ENCODE measurements around the gene MAP4K3. TPM values are rescaled to one million over a fixed set of nuclear protein-coding genes. Genes with fewer than 3 reads are reported as not detected.
A peak's percentile ranks its signal among the peaks of the same experiment; 100 is the strongest.

The MAP4K3 gene
- total RNA-seq, 2 experiments from 2014 or later = 6.4 to 6.7 TPM

DNA sequence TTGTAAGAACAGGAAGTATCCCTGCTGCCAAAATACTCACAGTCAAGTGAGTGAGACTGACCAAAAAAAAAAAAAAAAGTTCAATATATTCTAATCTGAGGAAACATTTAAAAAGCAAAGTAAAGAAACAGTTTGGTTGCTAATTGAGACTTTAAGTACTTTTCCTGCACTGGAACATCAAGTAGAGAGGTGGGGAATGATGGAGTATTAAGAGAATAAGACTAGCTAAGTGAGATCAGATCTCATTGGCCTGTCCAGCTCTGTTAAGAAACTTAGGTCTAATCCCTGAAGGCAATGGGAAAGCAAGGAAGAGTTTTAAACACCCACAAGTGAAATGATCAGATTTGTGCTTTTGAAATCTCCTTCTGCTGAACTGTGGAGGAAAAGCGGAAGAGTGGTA lies 27.8 kb upstream of the MAP4K3 start:
- H3K27me3 Mint-ChIP-seq = no peaks in the 10 kb centered on the region
- H3K4me3 Mint-ChIP-seq = no peak overlapping the region
- H3K36me3 Mint-ChIP-seq = peaks cover 2% of the 10 kb centered on the region
- H3K27ac Mint-ChIP-seq = no peak overlapping the region
- no peak for DNase-seq
- H3K4me1 Mint-ChIP-seq = peaks cover 20% of the 10 kb centered on the region
- no peaks in the 10 kb centered on the region for H3K9me3 Mint-ChIP-seq

DNA sequence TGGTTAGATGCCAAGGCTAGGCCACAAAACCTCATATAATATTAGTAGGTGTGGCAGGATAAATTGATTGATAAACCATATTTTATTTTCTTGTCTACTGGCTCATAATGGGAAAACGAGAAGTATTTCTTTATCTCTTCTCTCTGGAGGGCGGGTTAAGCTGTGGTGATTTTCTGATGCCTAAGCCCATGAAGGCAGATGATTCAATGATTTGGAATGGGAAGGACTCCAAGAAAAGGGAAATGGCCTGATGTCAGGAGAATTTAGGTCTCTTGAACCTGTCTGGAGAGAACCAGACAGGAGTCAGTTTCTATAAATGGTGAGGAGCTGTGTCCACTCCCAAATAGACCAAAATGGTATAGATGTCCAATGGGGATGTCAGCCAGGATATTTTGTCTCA lies 18.7 kb upstream of the MAP4K3 start:
- H3K4me3 Mint-ChIP-seq = no peak overlapping the region
- no peaks in the 10 kb centered on the region for H3K4me1 Mint-ChIP-seq
- H3K27ac Mint-ChIP-seq = no peak overlapping the region
- DNase-seq = no peak
- H3K9me3 Mint-ChIP-seq = peaks cover 8% of the 10 kb centered on the region
- no peaks in the 10 kb centered on the region for H3K27me3 Mint-ChIP-seq
- peaks cover 28% of the 10 kb centered on the region for H3K36me3 Mint-ChIP-seq

DNA sequence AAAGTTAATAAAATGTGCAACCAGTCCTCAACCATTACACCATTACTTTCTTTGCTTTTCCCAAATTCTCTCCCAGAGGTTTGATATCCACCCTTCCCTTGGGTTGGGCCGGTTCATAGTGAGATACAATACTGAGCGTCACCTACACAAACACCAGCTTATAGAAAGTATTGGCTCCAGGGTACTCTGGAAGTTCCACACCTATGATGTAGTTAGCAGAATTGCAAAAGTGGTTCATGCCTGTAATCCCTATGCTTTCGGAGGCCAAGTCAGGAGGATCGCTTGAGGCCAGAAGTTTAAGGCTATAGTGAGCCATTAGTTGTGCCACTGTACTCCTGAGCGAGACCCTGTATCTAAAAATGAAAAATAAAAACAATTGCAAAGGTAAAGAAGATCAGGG lies 15.3 kb upstream of the MAP4K3 start:
- no peaks in the 10 kb centered on the region for H3K27me3 Mint-ChIP-seq
- no peak overlapping the region for H3K27ac Mint-ChIP-seq
- peaks cover 18% of the 10 kb centered on the region for H3K36me3 Mint-ChIP-seq
- no peaks in the 10 kb centered on the region for H3K4me1 Mint-ChIP-seq
- H3K9me3 Mint-ChIP-seq = peaks cover 3% of the 10 kb centered on the region
- DNase-seq = no peak
- H3K4me3 Mint-ChIP-seq = no peak overlapping the region

DNA sequence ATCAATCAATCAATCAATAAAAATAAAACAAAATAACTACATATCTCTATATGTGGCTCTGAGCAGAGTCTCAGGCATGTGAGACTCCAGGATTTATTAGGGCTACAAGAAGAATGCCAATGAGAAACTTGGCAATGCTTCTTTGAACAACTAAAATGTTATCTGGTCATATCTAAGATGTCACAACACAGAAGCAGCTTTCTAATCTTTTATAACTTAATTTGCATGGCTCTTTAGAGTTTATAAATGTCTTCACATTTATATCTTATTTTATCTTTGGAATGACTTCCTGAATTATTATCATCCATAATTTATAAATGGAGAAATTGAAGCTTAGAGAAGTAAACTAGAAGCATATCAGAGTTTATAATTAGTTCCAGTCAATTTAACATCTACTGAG lies 14.9 kb upstream of the MAP4K3 start:
- Mint-ChIP-seq H3K9me3 (peaks cover 3% of the 10 kb centered on the region), H3K4me1 (no peaks in the 10 kb centered on the region), H3K36me3 (peaks cover 18% of the 10 kb centered on the region), H3K4me3 (no peak overlapping the region), H3K27ac (no peak overlapping the region), H3K27me3 (no peaks in the 10 kb centered on the region)
- no peak for DNase-seq

DNA sequence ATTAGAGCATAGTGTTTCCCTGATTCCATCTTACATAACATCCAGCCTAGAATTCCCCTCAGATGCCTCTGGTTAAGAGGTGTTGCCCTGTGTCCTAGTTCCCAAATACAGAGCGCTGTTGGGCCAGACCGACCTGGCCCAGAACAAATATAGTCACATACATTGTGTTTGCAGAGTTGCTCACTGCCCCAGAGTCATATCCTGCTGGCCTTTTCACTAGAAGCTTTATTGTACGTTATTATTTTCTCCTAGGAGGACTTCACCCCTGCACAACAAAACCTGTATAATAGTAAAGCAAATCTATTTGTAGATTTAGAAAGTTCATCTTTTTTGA lies 11.1 kb upstream of the MAP4K3 start:
- no peak for DNase-seq
- H3K27me3 Mint-ChIP-seq = no peaks in the 10 kb centered on the region
- no peak overlapping the region for H3K27ac Mint-ChIP-seq
- H3K4me1 Mint-ChIP-seq = no peaks in the 10 kb centered on the region
- H3K9me3 Mint-ChIP-seq = no peaks in the 10 kb centered on the region
- H3K36me3 Mint-ChIP-seq = peaks cover 15% of the 10 kb centered on the region
- no peak overlapping the region for H3K4me3 Mint-ChIP-seq

DNA sequence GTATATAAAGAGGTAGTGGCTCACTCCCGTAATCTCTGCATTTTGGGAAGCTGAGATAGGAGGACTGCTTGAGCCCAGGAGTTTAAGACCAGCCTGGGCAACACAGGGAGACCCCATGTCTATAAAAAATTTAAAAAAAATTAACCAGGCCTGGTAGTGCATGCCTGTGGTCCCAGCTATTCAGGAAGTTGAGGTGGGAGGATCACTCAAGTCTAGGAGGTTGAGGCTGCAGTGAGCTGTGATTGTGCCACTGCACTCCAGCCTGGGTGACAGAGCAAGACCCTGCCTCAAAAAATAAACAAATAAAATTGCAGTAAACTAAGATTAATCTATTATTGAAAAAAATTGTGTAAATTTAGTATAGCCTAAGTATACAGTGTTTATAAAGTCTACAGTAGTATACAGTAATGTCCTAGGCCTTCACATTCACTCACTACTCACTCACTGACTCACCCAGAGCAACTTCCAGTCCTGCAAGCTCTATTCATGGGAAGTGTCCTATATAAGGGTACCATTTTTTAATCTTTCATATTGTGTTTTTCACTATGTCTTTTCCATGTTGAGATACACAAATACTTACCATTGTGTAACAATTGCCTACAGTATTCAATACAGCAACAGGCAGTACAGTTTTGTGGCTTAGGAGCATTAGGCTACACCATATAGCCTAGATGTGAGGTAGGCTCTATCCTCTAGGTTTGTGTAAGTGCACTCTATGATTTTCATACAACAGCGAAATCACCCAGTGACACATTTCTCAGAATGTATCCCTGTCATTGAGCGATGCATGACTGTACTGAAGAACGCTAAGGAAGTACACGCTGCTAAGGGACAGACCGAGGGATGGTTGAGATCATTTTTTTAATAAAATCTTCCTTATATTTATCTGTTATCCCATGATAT lies 10.4 kb upstream of the MAP4K3 start:
- Mint-ChIP-seq H3K9me3 (peaks cover 4% of the 10 kb centered on the region), H3K27me3 (no peaks in the 10 kb centered on the region), H3K4me3 (no peak overlapping the region)

DNA sequence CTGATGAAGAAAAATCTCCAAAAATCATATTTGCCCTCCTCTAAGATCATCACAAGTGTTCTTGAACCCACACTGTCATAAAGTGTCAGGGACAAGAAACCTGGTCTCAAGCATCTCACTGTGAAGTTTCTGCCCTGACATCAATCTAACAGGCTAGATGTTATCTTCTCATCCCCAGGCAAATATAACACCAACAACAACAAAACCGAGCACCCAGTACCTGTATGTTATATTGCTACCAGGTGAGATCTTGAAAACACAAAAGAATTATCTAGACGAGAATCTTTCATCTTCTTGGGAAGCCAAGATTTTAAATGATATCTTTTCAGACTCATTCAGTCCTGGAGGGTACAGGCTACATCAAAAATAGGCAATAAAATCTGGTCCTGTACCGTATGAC lies 8.8 kb upstream of the MAP4K3 start:
- H3K36me3 Mint-ChIP-seq = peaks cover 27% of the 10 kb centered on the region
- DNase-seq = no peak
- H3K4me1 Mint-ChIP-seq = no peaks in the 10 kb centered on the region
- H3K27ac Mint-ChIP-seq = no peak overlapping the region
- no peaks in the 10 kb centered on the region for H3K27me3 Mint-ChIP-seq
- peaks cover 7% of the 10 kb centered on the region for H3K9me3 Mint-ChIP-seq
- H3K4me3 Mint-ChIP-seq = no peak overlapping the region

More for the DNA sequence above, 10.4 kb upstream of the MAP4K3 start:
- Mint-ChIP-seq H3K27ac (no peak overlapping the region), H3K36me3 (peaks cover 22% of the 10 kb centered on the region), H3K4me1 (no peaks in the 10 kb centered on the region)
- DNase-seq = no peak

DNA sequence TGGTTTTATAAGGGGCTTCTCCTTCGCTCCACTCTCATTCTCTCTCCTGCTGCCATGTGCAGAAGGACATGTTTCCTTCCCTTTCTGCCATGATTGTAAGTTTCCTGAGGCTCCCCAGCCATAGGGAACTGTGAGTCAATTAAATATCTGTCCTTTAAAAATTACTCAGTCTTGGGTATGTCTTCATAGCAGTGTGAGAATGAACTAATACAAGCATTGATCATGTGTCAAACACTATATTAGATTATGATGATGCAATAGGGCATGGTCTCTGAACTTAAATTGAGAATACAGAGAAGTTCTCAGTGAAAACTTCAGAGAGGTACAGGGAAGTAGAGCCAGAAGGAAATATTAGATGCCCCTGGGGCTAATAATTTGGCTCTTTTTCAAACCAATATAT lies 5.9 kb upstream of the MAP4K3 start:
- H3K9me3 Mint-ChIP-seq = peaks cover 7% of the 10 kb centered on the region
- H3K36me3 Mint-ChIP-seq = peaks cover 29% of the 10 kb centered on the region
- H3K4me3 Mint-ChIP-seq = no peak overlapping the region
- no peak overlapping the region for H3K27ac Mint-ChIP-seq
- no peak for DNase-seq
- H3K4me1 Mint-ChIP-seq = peaks cover 10% of the 10 kb centered on the region
- H3K27me3 Mint-ChIP-seq = no peaks in the 10 kb centered on the region

DNA sequence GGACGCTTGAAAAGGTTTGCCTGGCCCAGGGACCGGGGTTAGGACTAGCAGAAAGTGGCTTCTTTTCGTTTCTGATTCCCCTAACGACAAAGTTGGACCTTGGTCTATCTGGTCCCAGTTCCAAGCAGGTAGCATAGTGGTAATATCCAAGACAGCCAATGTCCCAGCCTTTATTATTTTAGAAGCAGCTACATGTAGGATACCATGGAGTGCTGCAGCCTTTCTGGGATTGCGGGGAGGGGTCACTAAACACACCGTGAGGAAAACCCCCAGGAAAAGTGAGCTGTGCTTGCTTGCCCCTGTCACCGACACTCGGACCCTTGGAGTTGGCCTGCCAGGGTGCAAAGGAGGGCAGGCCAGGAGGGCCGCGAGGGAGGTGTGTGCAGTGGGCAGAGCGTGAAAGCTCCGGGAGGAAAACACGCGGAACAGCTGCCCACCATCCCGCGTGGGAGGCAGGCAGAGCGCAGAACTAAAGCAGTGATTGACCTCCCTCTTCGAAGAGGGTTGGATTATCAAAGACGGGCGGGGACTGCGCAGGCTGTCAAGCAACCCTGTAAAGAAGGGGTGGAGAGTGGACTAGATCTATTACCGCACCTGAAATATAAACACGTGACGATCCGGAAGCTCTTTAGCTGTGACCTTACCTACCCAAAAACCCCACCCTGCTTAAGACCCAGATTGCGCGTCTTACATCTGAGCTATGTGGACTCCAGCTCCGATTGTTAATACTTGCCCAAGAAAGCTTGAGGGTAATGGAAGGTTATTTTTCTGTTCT lies 624 bp upstream of the MAP4K3 start:
- peak overlapping the region; percentile 89 for H3K4me3 Mint-ChIP-seq
- peaks cover 13% of the 10 kb centered on the region for H3K36me3 Mint-ChIP-seq
- peaks cover 36% of the 10 kb centered on the region for H3K4me1 Mint-ChIP-seq
- peak overlapping the region; percentile 32 for H3K27ac Mint-ChIP-seq
- no peaks in the 10 kb centered on the region for H3K27me3 Mint-ChIP-seq
- peak; percentile 48 for DNase-seq
- H3K9me3 Mint-ChIP-seq = peaks cover 4% of the 10 kb centered on the region

DNA sequence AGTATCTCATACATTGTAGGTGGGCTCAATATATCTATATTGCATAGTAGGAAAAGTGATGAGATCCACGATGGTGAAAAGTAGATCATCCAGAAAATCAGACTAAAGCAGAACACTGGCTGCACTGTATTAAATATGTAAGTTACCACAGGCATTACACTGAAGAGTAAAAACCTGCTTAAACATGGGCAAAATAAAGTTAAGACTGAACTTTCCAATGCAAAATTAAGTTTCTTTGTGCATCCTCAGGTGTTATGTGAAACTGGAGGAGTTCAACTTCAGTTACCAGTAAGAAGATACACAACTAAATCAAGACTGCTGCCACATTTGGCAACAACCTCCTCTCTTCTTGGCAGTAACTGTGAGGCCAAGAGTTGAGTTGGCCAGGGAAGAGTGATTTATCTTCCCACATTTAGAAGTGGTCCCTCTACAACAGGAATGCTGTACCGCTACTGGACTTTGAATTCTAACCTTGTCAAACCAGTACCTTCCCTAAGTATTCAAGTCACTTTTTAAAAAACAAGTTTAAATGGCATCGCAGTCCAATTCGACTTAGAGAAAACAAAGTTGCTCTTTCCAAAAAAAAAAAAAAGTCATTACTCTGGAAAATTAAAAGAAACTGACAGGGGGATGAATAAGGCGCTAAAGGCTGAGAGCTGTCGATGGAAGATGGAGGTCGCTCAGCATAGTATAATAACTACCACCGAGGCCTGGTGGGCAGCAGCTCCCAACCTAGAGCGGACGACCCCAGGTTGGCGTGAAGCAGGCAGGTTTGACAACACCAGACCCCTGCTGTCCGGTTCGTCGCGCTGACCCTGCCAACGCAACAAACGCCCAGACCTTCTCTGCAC lies 1.1 kb downstream of the MAP4K3 start:
- no peak for DNase-seq
- Mint-ChIP-seq H3K4me1 (peaks cover 53% of the 10 kb centered on the region), H3K9me3 (no peaks in the 10 kb centered on the region), H3K4me3 (peak overlapping the region; percentile 89), H3K27me3 (no peaks in the 10 kb centered on the region), H3K36me3 (peaks cover 6% of the 10 kb centered on the region), H3K27ac (peak overlapping the region; percentile 78)

DNA sequence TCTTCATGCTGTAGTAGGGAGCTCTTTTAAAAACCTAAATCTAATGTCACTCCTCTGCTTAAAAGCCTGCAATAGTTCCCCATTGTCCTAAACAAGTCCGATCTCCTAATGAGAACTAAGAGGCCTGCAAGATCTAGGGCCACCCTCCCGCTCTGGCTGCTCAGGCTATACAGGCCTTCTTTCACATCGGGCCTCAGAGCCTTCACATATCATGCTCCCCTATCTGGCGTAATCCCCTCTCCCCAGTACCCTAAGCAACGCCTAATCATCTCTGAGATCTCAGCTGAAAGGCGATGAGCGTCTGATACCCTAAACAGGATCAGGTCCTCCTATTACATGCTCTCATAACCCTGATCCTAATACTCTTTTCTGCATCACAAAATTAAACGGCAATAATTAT lies 1.9 kb downstream of the MAP4K3 start:
- peaks cover 57% of the 10 kb centered on the region for H3K4me1 Mint-ChIP-seq
- peak overlapping the region; percentile 3 for H3K27ac Mint-ChIP-seq
- H3K9me3 Mint-ChIP-seq = no peaks in the 10 kb centered on the region

DNA sequence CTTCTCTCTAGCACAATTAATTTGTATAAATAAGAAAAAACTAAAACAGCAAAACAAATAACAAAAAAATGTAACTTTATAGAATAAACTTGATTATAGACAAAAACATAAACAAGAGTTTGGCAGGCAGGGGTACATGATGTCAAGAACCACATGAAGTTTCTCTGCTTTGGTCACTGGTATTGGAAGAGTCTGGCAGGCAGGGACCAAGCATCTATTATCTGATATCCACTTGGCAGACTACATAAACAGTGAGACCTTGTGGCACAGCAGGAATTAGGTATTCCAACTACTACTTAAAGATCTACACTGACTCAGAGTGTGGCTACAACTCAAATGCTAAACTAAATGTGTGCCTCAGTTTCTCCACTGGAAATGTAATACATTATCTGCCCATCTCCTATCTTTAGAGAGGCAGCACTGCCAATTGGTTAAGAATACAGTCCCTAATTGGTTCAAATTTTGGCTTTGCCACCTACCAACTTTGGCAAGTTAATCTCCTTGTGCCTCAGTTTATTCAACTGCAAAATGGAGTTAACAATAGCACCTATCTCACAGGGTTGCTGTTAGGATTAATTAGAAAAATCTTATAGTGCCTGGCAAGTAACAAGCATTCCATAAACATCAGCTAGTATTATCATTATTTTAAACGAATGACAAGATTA lies 2.7 kb downstream of the MAP4K3 start:
- Mint-ChIP-seq H3K9me3 (no peaks in the 10 kb centered on the region), H3K27me3 (no peaks in the 10 kb centered on the region), H3K27ac (no peak overlapping the region), H3K36me3 (peaks cover 10% of the 10 kb centered on the region), H3K4me1 (peaks cover 57% of the 10 kb centered on the region), H3K4me3 (no peak overlapping the region)
- DNase-seq = no peak

More for the DNA sequence above, 1.9 kb downstream of the MAP4K3 start:
- H3K27me3 Mint-ChIP-seq = no peaks in the 10 kb centered on the region
- peaks cover 6% of the 10 kb centered on the region for H3K36me3 Mint-ChIP-seq
- no peak for DNase-seq
- peak overlapping the region; percentile 89 for H3K4me3 Mint-ChIP-seq

DNA sequence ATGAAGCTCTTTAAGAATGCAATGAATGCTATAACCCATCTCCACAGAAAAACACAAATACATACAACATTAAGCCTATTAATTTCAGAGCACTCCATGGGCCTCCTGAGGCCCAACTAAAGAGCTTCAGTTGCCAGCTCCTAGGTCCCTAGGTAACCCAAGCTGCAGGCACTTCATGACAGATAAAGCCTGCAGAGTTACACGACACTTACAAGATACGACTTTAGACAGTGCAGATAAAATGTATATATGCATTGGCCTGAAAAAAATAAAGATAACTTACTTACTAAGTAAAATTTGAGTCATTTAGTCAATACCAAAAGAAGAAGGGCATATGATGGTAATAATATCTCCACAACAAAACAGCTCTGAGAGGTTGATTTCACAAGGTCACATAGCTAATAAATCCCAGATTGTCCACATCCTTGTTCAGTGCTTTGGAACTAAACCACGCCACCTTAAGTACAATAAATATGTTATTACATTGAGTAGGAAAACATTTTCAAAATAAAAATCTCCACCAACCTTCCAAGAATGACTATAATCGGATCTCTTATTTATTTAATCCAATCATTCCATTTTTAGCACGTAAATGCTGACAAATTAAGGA lies 3.4 kb downstream of the MAP4K3 start:
- Mint-ChIP-seq H3K27ac (no peak overlapping the region), H3K36me3 (peaks cover 10% of the 10 kb centered on the region), H3K9me3 (no peaks in the 10 kb centered on the region), H3K4me1 (peaks cover 54% of the 10 kb centered on the region), H3K4me3 (no peak overlapping the region), H3K27me3 (no peaks in the 10 kb centered on the region)
- DNase-seq = no peak

DNA sequence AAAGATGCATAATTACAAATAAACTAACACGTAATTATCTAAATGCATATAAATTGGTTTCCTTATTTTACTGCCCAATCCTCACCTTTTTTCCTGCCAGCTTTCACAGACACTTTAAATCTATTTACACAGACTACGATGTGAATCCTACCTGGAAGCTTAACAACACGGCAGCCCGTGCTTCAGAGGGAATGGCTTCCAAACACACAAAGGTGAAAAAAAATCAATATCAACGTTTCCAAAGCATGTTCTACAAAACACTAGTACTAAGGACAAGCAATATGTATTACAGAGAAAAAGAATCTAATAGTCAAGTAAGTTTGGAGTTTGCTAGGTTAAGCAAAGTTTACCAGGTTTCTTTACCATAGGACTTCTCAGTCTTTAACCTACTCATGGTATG lies 4.4 kb downstream of the MAP4K3 start:
- H3K9me3 Mint-ChIP-seq = no peaks in the 10 kb centered on the region
- H3K4me3 Mint-ChIP-seq = no peak overlapping the region
- DNase-seq = no peak
- H3K36me3 Mint-ChIP-seq = peaks cover 12% of the 10 kb centered on the region
- H3K27ac Mint-ChIP-seq = no peak overlapping the region
- H3K4me1 Mint-ChIP-seq = peaks cover 51% of the 10 kb centered on the region
- no peaks in the 10 kb centered on the region for H3K27me3 Mint-ChIP-seq
